HK-2 (cell line): ENCODE data around the gene ALDH3A1.

Source experiments
- DNase-seq: peaks from one replicate; pipeline ENCODE4 v3.0.0-alpha.2; 2018; ENCODE audit not compliant: unreplicated experiment

Gene ALDH3A1

GRCh38 chr17:19703828-19704613, 44.1 kb downstream of the ALDH3A1 start:
- DNase-seq = no peak

DNA sequence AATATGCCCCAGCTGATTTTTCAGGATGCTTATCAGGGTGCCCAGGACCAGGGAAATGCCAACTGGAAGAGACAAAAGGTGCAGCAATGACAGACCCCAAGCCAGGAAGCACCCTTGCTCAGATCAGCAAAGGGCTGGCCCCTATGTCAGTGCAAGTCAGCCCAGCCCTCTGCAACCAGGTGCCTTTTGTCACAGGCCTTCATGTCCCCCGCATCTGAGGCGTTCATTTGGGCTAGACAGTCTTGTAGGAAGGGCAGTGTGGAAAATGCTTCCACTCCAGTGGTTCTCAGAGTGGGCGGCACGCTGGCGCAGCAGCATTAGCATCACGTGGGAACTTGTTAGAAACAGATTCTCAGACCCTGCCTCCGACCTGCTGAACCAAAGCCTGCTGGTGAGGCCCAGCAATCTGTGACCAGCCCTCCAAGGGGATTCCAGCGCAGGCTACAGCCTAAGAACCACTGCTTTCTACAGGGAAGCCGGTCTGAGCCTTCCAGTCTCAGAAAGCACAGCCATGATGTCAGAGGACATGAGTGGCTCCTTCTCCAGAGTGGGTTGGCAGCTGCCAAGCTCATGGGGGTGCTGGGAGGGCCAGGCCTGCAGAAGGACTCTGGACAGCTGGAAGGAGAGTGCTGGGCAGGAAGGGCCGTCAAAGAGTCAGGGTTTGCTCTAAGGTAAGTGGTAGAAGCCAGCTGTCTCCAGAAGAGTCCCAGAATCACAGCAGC, 44.8 kb downstream of the ALDH3A1 start:
- DNase-seq = no peak

DNA sequence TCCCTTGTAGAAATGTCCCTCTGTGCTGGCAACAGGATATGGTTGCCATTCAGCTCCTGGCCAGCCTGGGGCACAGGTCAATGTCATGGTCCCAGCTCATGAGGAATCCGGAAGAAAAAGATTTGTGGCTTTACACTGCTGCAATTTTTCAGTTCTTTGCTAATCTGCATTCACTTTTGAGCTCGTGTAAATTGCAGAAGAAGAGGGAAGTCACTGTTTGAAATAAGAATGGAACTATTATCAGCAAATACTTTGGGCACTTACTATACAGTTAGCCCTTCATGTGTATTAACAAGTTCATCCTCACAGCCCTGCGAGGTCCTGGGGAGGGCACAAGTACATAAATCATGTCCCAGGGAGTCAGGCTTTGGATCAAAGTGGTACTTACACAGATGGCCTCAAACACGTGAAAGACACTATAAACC, 45.9 kb downstream of the ALDH3A1 start:
- DNase-seq = no peak
